GM23338 (cell line): ENCODE results near the gene CDR2L. TPM values are rescaled to one million over a fixed set of nuclear protein-coding genes. Genes with fewer than 3 reads are reported as not detected.

ENCODE experiments used
- ATAC-seq: fragments of 200-7000 bp; cut with Tn5 transposase; 3 replicates; pipeline ENCODE4 v1.9.1; 2020
- DNase-seq: peaks from one replicate; pipeline ENCODE4 v3.0.0-alpha.2; 2015; ENCODE audit warnings: low spot score
- H2AFZ ChIP-seq: fragments of 200-600 bp; sonication (generic); 2 replicates; pipeline ENCODE4 v1.8.0; 2016; ENCODE audit warnings: antibody characterized with exemption, mild to moderate bottlenecking, moderate library complexity
- H3F3A ChIP-seq: fragments of 200-600 bp; sonication (generic); replicated peaks from 2 replicates; pipeline ENCODE4 v1.8.0; 2017; ENCODE audit warnings: antibody characterized with exemption, mixed run types, low read depth
- H3K27ac ChIP-seq: fragments of 200-600 bp; sonication (generic); 2 replicates; pipeline ENCODE4 v1.6.1; 2016; ENCODE audit warnings: low read depth
- H3K27me3 ChIP-seq: fragments of 200-600 bp; sonication (generic); 2 replicates; pipeline ENCODE4 v1.8.0; 2016; ENCODE audit warnings: mild to moderate bottlenecking, mixed run types, moderate library complexity; ENCODE audit not compliant: insufficient read depth
- H3K36me3 ChIP-seq: fragments of 200-600 bp; sonication (generic); 2 replicates; pipeline ENCODE4 v1.8.0; 2016; ENCODE audit warnings: mild to moderate bottlenecking; ENCODE audit not compliant: insufficient read depth
- H3K4me1 ChIP-seq: fragments of 200-600 bp; sonication (generic); 2 replicates; pipeline ENCODE4 v1.8.0; 2016; ENCODE audit warnings: mild to moderate bottlenecking, moderate library complexity; ENCODE audit not compliant: insufficient read depth
- H3K4me2 ChIP-seq: fragments of 200-600 bp; sonication (generic); 2 replicates; pipeline ENCODE4 v1.7.1; 2017; ENCODE audit warnings: mixed run types
- H3K4me3 ChIP-seq: fragments of 200-600 bp; sonication (generic); 2 replicates; pipeline ENCODE4 v1.6.1; 2016; ENCODE audit warnings: mixed run types
- H3K79me2 ChIP-seq: fragments of 200-600 bp; sonication (generic); replicated peaks from 2 replicates; pipeline ENCODE4 v1.8.0; 2017; ENCODE audit warnings: mild to moderate bottlenecking; ENCODE audit not compliant: insufficient read depth
- H3K9me2 ChIP-seq: fragments of 200-600 bp; sonication (generic); 2 replicates; pipeline ENCODE4 v1.8.0; 2017; ENCODE audit not compliant: insufficient read depth
- H4K20me1 ChIP-seq: fragments of 200-600 bp; sonication (generic); replicated peaks from 2 replicates; pipeline ENCODE4 v1.8.0; 2017; ENCODE audit warnings: mild to moderate bottlenecking; ENCODE audit not compliant: insufficient read depth
- H3K27ac Mint-ChIP-seq: 2 replicates; pipeline ENCODE4 v1.8.0; 2020; ENCODE audit warnings: inconsistent platforms, mild to moderate bottlenecking, moderate library complexity, mixed read lengths
- H3K27me3 Mint-ChIP-seq: 3 replicates; pipeline ENCODE4 v1.8.0; 2022; ENCODE audit warnings: low read depth, mild to moderate bottlenecking, moderate library complexity, mixed read lengths, inconsistent platforms; ENCODE audit not compliant: insufficient read depth, poor library complexity
- H3K36me3 Mint-ChIP-seq: 3 replicates; pipeline ENCODE4 v1.8.0; 2021; ENCODE audit warnings: low read depth, mild to moderate bottlenecking, inconsistent platforms, moderate library complexity, mixed read lengths
- H3K4me1 Mint-ChIP-seq: 3 replicates; pipeline ENCODE4 v1.8.0; 2020; ENCODE audit warnings: mild to moderate bottlenecking, inconsistent platforms, mixed read lengths
- H3K4me3 Mint-ChIP-seq: 3 replicates; pipeline ENCODE4 v1.8.0; 2021; ENCODE audit warnings: moderate library complexity, mild to moderate bottlenecking, inconsistent platforms, mixed read lengths
- H3K9me3 Mint-ChIP-seq: 3 replicates; pipeline ENCODE4 v1.8.0; 2020; ENCODE audit warnings: moderate library complexity, mild to moderate bottlenecking, inconsistent platforms, mixed read lengths
- CTCF ChIP-seq, 2 experiments: fragments of 200-600 bp in 1 of 2; sonication (generic) in 1 of 2; conservative IDR thresholded peaks; 2 replicates each; pipeline versions ENCODE4 v1.5.1 to v1.6.1; 2016 to 2017; ENCODE audit warnings: antibody characterized with exemption in 2 of 2, low read depth in 2 of 2, mild to moderate bottlenecking in 2 of 2, moderate library complexity in 1 of 2
- ZNF462 ChIP-seq: fragments of 250-450 bp; sonication (Bioruptor Pico); IDR thresholded peaks from 2 replicates; pipeline ENCODE4 v1.5.0; 2020; ENCODE audit warnings: mild to moderate bottlenecking, moderate library complexity
- polyA plus RNA-seq: library from polyadenylated mRNA; unstranded; fragments of >200 nt; fragmentation: Nextera tagmentation; extraction: Ambion mirVana; gene quantifications from 2 replicates; pipeline ENCODE4 v1.2.1, GENCODE V29; 2016
- total RNA-seq: library from RNA; depleted of rRNA; stranded (reverse); fragments of >200 nt; shearing (Covaris generic); gene quantifications from 2 replicates; pipeline ENCODE4 v1.2.3, GENCODE V29; 2014

The CDR2L gene
- total and polyA plus RNA-seq, 2 experiments from 2014 or later, result 17.7 to 35.8 TPM

- Histone ChIP-seq H2AFZ (peak overlapping the region; percentile 99), H3K27me3 (peaks cover 5% of the 10 kb centered on the region; the same call in 1 of the 2 replicates)
Measured at GRCh38 chr17:75032720-75033280, 45.4 kb downstream of the CDR2L start.

More at GRCh38 chr17:75032720-75033280, 45.4 kb downstream of the CDR2L start:
- no peak overlapping the region for H3K27ac Mint-ChIP-seq
- Histone ChIP-seq H4K20me1 (no peaks in the 10 kb centered on the region), H3K4me2 (peak overlapping the region; percentile 87), H3K9me2 (no peaks in the 10 kb centered on the region), H3K36me3 (no peaks in the 10 kb centered on the region; the same call in 1 of the 2 replicates), H3K4me3 (peak overlapping the region; percentile 96), H3K27ac (no peak overlapping the region), H3K4me1 (peaks cover 22% of the 10 kb centered on the region), H3F3A (peaks cover 26% of the 10 kb centered on the region), H3K79me2 (no peaks in the 10 kb centered on the region)
- DNase-seq (no peak), ATAC-seq (no peak)
- TF ChIP-seq ZNF462 (CRISPR knock-in tag) (no peak), CTCF (conservative IDR thresholded peaks at IDR 0.05; ENCODE audit: low read depth in 2 of 2) (0 out of 4 replicates have a peak, but pooled peaks of 1 of the 2 experiments have one; percentile 9)
- H3K4me3 Mint-ChIP-seq, result peak overlapping the region; percentile 99
- H3K4me1 Mint-ChIP-seq, result peaks cover 18% of the 10 kb centered on the region
- H3K27me3 Mint-ChIP-seq, result peaks cover 33% of the 10 kb centered on the region
- peaks cover 19% of the 10 kb centered on the region for H3K36me3 Mint-ChIP-seq
- peaks cover 43% of the 10 kb centered on the region for H3K9me3 Mint-ChIP-seq
